Measurements from ENCODE around the gene CDH13. TPM values are rescaled to one million over a fixed set of nuclear protein-coding genes. Genes with fewer than 3 reads are reported as not detected.

Gene CDH13
- total and polyA plus RNA-seq, 9 of the 15 experiments (the other 6 are each of a cell fraction or from before 2014, with no cell fraction given): 0.03 TPM; not detected in 8

- CTCF ChIA-PET (ENCODE audit: low intra/inter-chr PET ratio): no interaction called here
- intact Hi-C loops (cut with micrococcal nuclease) (no loop called here), in situ Hi-C loops (cut with MboI) (no loop called here)
These were observed 686.0 kb downstream of the CDH13 start for GRCh38 chr16:83312718-83313245.

More at GRCh38 chr16:83312718-83313245, 686.0 kb downstream of the CDH13 start:
- POLR2A ChIA-PET: no interaction called here
- Histone ChIP-seq H2AFZ (ENCODE audit: low read depth, low read length) (no peak overlapping the region), H4K20me1 (replicated peaks; ENCODE audit: control insufficient read depth, insufficient read depth, low read length) (no peaks in the 10 kb centered on the region), H3K4me1 (replicated peaks in 1 of 2; ENCODE audit: control insufficient read depth in 2 of 2, insufficient read depth in 2 of 2, low read length in 2 of 2) (no peaks in the 10 kb centered on the region), H3K4me3 (no peak overlapping the region), H3K9me3 (replicated peaks; ENCODE audit: control insufficient read depth, insufficient read depth, low read depth, low read length) (no peaks in the 10 kb centered on the region), H3K27me3 (ENCODE audit: control insufficient read depth in 2 of 2, insufficient read depth in 2 of 2, low read length in 2 of 2) (no peaks in the 10 kb centered on the region), H3K27ac (ENCODE audit: extremely low read depth, low read depth, low read length) (no peak overlapping the region), H3K79me2 (ENCODE audit: control insufficient read depth, insufficient read depth, low read length) (no peaks in the 10 kb centered on the region), H3K9ac (ENCODE audit: insufficient read depth in 1 of 2, low read depth in 2 of 2, low read length in 2 of 2) (no peak overlapping the region), H3K36me3 (ENCODE audit: control insufficient read depth, insufficient read depth, low read length) (no peaks in the 10 kb centered on the region), H3K4me2 (ENCODE audit: insufficient read depth, low read length) (no peak overlapping the region), H3K9me1 (ENCODE audit: control insufficient read depth, insufficient read depth, low read length) (no peaks in the 10 kb centered on the region)
- WGBS (ENCODE audit: insufficient coverage, low coverage, missing lambda C conversion rate): 0% methylated on average over 1 of the region's 1 CpG
- no peak for ATAC-seq
- no peak for TF ChIP-seq ZMIZ1 (IDR thresholded peaks at IDR 0.05; ENCODE audit: low read depth in 2 of 2, low read length in 2 of 2)
- no peak for TF ChIP-seq ELF2 (CRISPR knock-in tag; IDR thresholded peaks at IDR 0.05)
- no peak for TF ChIP-seq POLR3G (IDR thresholded peaks at IDR 0.05; ENCODE audit: extremely low read depth, insufficient read length, insufficient replicate concordance)
- no peak for TF ChIP-seq CTCFL (IDR thresholded peaks at IDR 0.05; ENCODE audit: borderline replicate concordance, insufficient read depth, low read depth, low read length, poor library complexity, severe bottlenecking)
- no peak for TF ChIP-seq RAD21 (CRISPR knock-in tag; conservative IDR thresholded peaks at IDR 0.05 in 1 of 2, IDR thresholded peaks at IDR 0.05 in 1 of 2)
- TF ChIP-seq SFPQ (IDR thresholded peaks at IDR 0.05; ENCODE audit: low read depth, low read length): no peak
- no peak for TF ChIP-seq TBL1XR1 (IDR thresholded peaks at IDR 0.05; ENCODE audit: low read length in 2 of 2)
- TF ChIP-seq MCM7 (IDR thresholded peaks at IDR 0.05): no peak
- no peak for TF ChIP-seq ZNF316 (IDR thresholded peaks at IDR 0.05)
- no peak for TF ChIP-seq LCOR (CRISPR knock-in tag; IDR thresholded peaks at IDR 0.05)
- TF ChIP-seq ATF4 (CRISPR knock-in tag; IDR thresholded peaks at IDR 0.05): no peak
- DNase-seq (ENCODE audit: extremely low read depth in 1 of 4, low spot score in 3 of 4): no peak
- BruUV-seq (replicated peaks): no TSS peak
- no peak for FAIRE-seq

Data from K562 (cell line).